GM23248 (cell line): Measurements from ENCODE around the gene GJB5.

Source experiments
- EZH2 ChIP-seq: fragments of 200-600 bp; sonication (generic); IDR thresholded peaks from 2 replicates; pipeline ENCODE4 v1.6.1; 2018; ENCODE audit warnings: antibody characterized with exemption, mild to moderate bottlenecking; ENCODE audit not compliant: insufficient read depth, poor library complexity, severe bottlenecking
- EZH2phosphoT487 ChIP-seq: fragments of 200-600 bp; sonication (generic); IDR thresholded peaks from 2 replicates; pipeline ENCODE4 v1.6.1; 2018; ENCODE audit warnings: antibody characterized with exemption, moderate library complexity, mild to moderate bottlenecking, low read depth; ENCODE audit not compliant: insufficient read depth

DNA sequence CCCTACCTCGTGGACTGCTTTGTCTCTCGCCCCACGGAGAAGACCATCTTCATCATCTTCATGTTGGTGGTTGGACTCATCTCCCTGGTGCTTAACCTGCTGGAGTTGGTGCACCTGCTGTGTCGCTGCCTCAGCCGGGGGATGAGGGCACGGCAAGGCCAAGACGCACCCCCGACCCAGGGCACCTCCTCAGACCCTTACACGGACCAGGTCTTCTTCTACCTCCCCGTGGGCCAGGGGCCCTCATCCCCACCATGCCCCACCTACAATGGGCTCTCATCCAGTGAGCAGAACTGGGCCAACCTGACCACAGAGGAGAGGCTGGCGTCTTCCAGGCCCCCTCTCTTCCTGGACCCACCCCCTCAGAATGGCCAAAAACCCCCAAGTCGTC, 39.9 kb downstream of the GJB5 start:
- no peak for TF ChIP-seq EZH2
- no peak for TF ChIP-seq EZH2phosphoT487
